ENCODE measurements around the gene MAP2K1.

Gene MAP2K1

DNA sequence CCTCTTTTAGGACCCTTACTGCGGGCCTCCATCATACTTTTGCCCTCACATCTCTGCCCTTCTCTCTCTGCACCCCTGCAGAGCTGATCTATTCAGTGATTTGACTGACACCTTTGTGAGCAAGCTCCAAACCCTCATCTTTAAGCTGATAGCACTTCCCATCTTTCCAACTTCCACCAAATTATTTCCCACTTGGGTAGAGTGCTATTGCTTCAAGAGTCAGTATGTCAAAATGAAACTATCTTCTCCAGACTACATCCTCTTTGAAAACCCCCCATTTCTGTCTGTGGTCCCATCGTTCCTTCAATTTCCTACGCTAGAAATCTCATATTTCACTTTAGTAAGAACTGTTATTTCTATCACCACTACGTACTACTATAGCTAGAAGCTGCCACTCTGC, 138.1 kb downstream of the MAP2K1 start:
- TF ChIP-seq ZFX (IDR thresholded peaks at IDR 0.05), result no peak
- TF ChIP-seq, protein P1, sequence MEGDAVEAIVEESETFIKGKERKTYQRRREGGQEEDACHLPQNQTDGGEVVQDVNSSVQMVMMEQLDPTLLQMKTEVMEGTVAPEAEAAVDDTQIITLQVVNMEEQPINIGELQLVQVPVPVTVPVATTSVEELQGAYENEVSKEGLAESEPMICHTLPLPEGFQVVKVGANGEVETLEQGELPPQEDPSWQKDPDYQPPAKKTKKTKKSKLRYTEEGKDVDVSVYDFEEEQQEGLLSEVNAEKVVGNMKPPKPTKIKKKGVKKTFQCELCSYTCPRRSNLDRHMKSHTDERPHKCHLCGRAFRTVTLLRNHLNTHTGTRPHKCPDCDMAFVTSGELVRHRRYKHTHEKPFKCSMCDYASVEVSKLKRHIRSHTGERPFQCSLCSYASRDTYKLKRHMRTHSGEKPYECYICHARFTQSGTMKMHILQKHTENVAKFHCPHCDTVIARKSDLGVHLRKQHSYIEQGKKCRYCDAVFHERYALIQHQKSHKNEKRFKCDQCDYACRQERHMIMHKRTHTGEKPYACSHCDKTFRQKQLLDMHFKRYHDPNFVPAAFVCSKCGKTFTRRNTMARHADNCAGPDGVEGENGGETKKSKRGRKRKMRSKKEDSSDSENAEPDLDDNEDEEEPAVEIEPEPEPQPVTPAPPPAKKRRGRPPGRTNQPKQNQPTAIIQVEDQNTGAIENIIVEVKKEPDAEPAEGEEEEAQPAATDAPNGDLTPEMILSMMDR (conservative IDR thresholded peaks at IDR 0.05), result no peak
- H3K27ac ChIP-seq, result no peak overlapping the region

DNA sequence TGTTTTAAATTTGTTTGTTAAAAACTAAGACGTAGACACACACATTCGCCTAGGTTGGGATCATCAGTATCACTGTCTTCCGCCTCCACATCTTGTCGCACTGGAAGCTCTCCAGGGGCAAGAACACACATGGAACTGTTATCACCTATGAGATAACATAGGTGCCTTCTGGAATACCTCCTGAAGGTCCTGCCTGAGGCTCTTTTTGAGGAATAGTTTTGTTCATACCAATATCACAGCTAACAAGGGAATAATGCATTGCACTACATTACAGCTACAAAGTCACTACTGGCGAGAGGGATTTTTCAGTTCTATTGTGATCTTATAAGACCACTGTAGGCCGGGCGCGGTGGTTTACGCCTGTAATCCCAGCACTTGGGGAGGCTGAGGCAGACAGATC, 148.3 kb downstream of the MAP2K1 start:
- TF ChIP-seq, protein P1 (conservative IDR thresholded peaks at IDR 0.05), result no peak
- no peak for TF ChIP-seq ZFX (IDR thresholded peaks at IDR 0.05)
- no peak overlapping the region for H3K27ac ChIP-seq
